HepG2 (cell line): Measurements from ENCODE around the gene HOXB5. TPM values are rescaled to one million over a fixed set of nuclear protein-coding genes. Genes with fewer than 3 reads are reported as not detected.

Experiments used
- ZBTB40 ChIP-seq, 2 experiments: fragments of 450-650 bp in 1 of 2; sonication (generic) in 1 of 2; formaldehyde crosslinking in 1 of 2; IDR thresholded peaks; 2 replicates each; pipeline versions ENCODE4 v1.6.1 to v1.8.0; 2016 to 2022; ENCODE audit warnings: antibody characterized with exemption in 1 of 2, mild to moderate bottlenecking in 1 of 2, missing genetic modification reagents in 1 of 2
- polyA plus RNA-seq, 8 experiments: library from polyadenylated mRNA; depleted of rRNA in 3 of 8; stranded (reverse) in 7 of 8; unstranded in 1 of 8; fragments of >200 nt; fragmentation: Illumina TruSeq in 4 of 8; extraction: Trizol in 4 of 8; gene quantifications; 2 replicates each; pipeline versions ENCODE4 v1.2.1 to v1.2.3, GENCODE V29; 2011 to 2016; ENCODE audit warnings: low read depth in 4 of 8, missing spikeins in 1 of 8, mixed read lengths in 1 of 8; ENCODE audit not compliant: insufficient read depth in 1 of 8
- total RNA-seq, 5 experiments: library from RNA; depleted of rRNA; stranded (reverse); fragments of >200 nt; fragmentation: Illumina TruSeq; extraction: Trizol; gene quantifications; 2 replicates each; pipeline ENCODE4 v1.2.3, GENCODE V29; 2016; ENCODE audit warnings: low read depth in 1 of 5

Gene HOXB5
- total and polyA plus RNA-seq, 2 of the 13 experiments (the other 11 are each of a cell fraction or from before 2014, with no cell fraction given), result not detected

GRCh38 chr17:48636177-48637018 lies 42.8 kb upstream of the HOXB5 start (continued):
- TF ChIP-seq ZBTB40 (IDR thresholded peaks at IDR 0.05) (no peak), ZBTB40 (CRISPR knock-in tag; IDR thresholded peaks at IDR 0.05) (no peak)
- TF ChIP-seq, all 625 proteins: peak for 169
